Duodenal mucosa (tissue), 2 donors: Measurements from ENCODE around the gene TMEM89.

Source experiments
- H3K27ac ChIP-seq: one replicate; pipeline ENCODE4 v1.7.0; 2013; ENCODE audit warnings: low read depth, low read length
- H3K27me3 ChIP-seq, 2 donors: one replicate each; pipeline ENCODE4 v1.7.0; 2013; ENCODE audit warnings: low read length in 2 of 2, control low read depth in 1 of 2; ENCODE audit not compliant: insufficient read depth in 2 of 2, control insufficient read depth in 1 of 2
- H3K36me3 ChIP-seq, 2 donors: one replicate each; pipeline ENCODE4 v1.7.0; 2013; ENCODE audit warnings: low read length in 2 of 2, control low read depth in 1 of 2; ENCODE audit not compliant: insufficient read depth in 2 of 2, control insufficient read depth in 1 of 2
- H3K4me1 ChIP-seq, 2 donors: one replicate each; pipeline ENCODE4 v1.7.0; 2013; ENCODE audit warnings: low read length in 2 of 2, control low read depth in 1 of 2; ENCODE audit not compliant: insufficient read depth in 2 of 2, control insufficient read depth in 1 of 2
- H3K4me3 ChIP-seq, 2 donors: one replicate each; pipeline ENCODE4 v1.7.0; 2013; ENCODE audit warnings: low read length in 2 of 2, low read depth in 1 of 2
- H3K9ac ChIP-seq, 2 donors: one replicate each; pipeline ENCODE4 v1.7.0; 2013; ENCODE audit warnings: low read length in 2 of 2, low read depth in 1 of 2
- H3K9me3 ChIP-seq, 2 donors: one replicate each; pipeline ENCODE4 v1.7.0; 2013; ENCODE audit warnings: low read length in 2 of 2, control low read depth in 1 of 2; ENCODE audit not compliant: control insufficient read depth in 1 of 2

Gene TMEM89

GRCh38 chr3:48642605-48643004 lies 21.0 kb upstream of the TMEM89 start:
- no peak overlapping the region for H3K4me3 ChIP-seq
- no peak overlapping the region for H3K9ac ChIP-seq
- no peak overlapping the region for H3K27ac ChIP-seq

GRCh38 chr3:48641396-48641795 lies 19.8 kb upstream of the TMEM89 start:
- H3K9ac ChIP-seq = no peak overlapping the region
- no peaks in the 10 kb centered on the region for H3K36me3 ChIP-seq
- H3K27me3 ChIP-seq = no peaks in the 10 kb centered on the region
- H3K4me1 ChIP-seq = peaks cover 2 to 4% of the 10 kb centered on the region in 2 donors
- H3K27ac ChIP-seq = no peak overlapping the region
- H3K4me3 ChIP-seq = no peak overlapping the region
- no peaks in the 10 kb centered on the region for H3K9me3 ChIP-seq

More at GRCh38 chr3:48642605-48643004, 21.0 kb upstream of the TMEM89 start:
- H3K4me1 ChIP-seq = no peaks in the 10 kb centered on the region
- no peaks in the 10 kb centered on the region for H3K27me3 ChIP-seq
- H3K9me3 ChIP-seq = no peaks in the 10 kb centered on the region
- no peaks in the 10 kb centered on the region for H3K36me3 ChIP-seq

GRCh38 chr3:48639944-48640606 lies 18.5 kb upstream of the TMEM89 start:
- Histone ChIP-seq H3K27me3 (no peaks in the 10 kb centered on the region), H3K4me1 (peaks cover 9 to 11% of the 10 kb centered on the region in 2 donors), H3K9me3 (no peaks in the 10 kb centered on the region), H3K27ac (no peak overlapping the region), H3K9ac (no peak overlapping the region), H3K4me3 (no peak overlapping the region), H3K36me3 (no peaks in the 10 kb centered on the region)

- no peaks in the 10 kb centered on the region for H3K9me3 ChIP-seq
- peaks cover 0 to 13% of the 10 kb centered on the region in 2 donors for H3K36me3 ChIP-seq
- no peak overlapping the region for H3K4me3 ChIP-seq
- no peak overlapping the region for H3K27ac ChIP-seq
- H3K9ac ChIP-seq = no peak overlapping the region
- no peaks in the 10 kb centered on the region for H3K27me3 ChIP-seq
- peaks cover 22 to 25% of the 10 kb centered on the region in 2 donors for H3K4me1 ChIP-seq
These were observed 15.7 kb upstream of the TMEM89 start for GRCh38 chr3:48637305-48637704.

DNA sequence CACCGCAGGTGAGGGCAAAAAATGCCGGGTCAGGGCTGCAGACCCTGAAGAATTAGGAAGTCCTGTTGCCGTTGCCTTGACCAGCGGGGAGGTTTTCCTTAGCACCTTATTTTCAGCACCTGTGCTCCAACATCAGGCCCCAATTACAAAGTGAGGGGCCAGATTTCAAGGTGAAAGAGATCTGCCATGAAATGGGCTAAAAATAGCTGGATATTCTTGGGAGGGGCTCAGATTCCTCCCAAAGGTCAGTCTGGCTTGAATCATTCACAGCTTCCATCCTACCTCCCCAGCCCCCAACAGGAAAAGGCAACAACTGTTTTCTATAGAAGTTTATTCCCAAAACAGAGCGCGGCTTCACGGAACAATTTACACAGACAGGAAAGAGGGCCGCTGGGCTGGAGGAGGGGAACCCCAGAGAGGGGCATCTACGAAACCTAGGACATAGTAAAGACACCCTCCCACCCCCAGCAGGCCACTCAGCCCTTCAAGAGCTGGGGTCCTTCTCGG lies 14.6 kb upstream of the TMEM89 start:
- peaks cover 22 to 25% of the 10 kb centered on the region in 2 donors for H3K4me1 ChIP-seq
- H3K9ac ChIP-seq = peak overlapping the region; percentile 70 to 73
- no peaks in the 10 kb centered on the region for H3K9me3 ChIP-seq
- H3K27ac ChIP-seq = peak overlapping the region; percentile 66
- H3K36me3 ChIP-seq = peaks cover 0 to 21% of the 10 kb centered on the region in 2 donors
- peak overlapping the region; percentile 86 to 91 for H3K4me3 ChIP-seq
- H3K27me3 ChIP-seq = no peaks in the 10 kb centered on the region

- peaks cover 0 to 29% of the 10 kb centered on the region in 2 donors for H3K36me3 ChIP-seq
These were observed 13.9 kb upstream of the TMEM89 start, which contains the start of gene SLC26A6 for GRCh38 chr3:48635222-48636021. Gene SLC26A6 (minus strand): TSS chr3:48635461. CDS start chr3:48635393, 68 bp downstream.

GRCh38 chr3:48634661-48635221 lies 13.2 kb upstream of the TMEM89 start:
- Histone ChIP-seq H3K36me3 (peaks cover 3 to 33% of the 10 kb centered on the region in 2 donors), H3K27me3 (no peaks in the 10 kb centered on the region), H3K4me1 (peaks cover 22 to 25% of the 10 kb centered on the region in 2 donors), H3K4me3 (peak overlapping the region; percentile 86 to 91), H3K27ac (peak overlapping the region; percentile 42), H3K9ac (peak overlapping the region; percentile 70 to 85), H3K9me3 (no peaks in the 10 kb centered on the region)

More at GRCh38 chr3:48635222-48636021, 13.9 kb upstream of the TMEM89 start, which contains the start of gene SLC26A6:
- Histone ChIP-seq H3K9me3 (no peaks in the 10 kb centered on the region), H3K27me3 (no peaks in the 10 kb centered on the region), H3K4me1 (peaks cover 22 to 25% of the 10 kb centered on the region in 2 donors), H3K4me3 (peak within 1 kb of the TSS; percentile 86 to 91), H3K9ac (peak within 1 kb of the TSS; percentile 70 to 85), H3K27ac (peak within 1 kb of the TSS; percentile 66)

- Histone ChIP-seq H3K4me3 (peak overlapping the region in 1 of 2 donors; percentile 86), H3K9me3 (no peaks in the 10 kb centered on the region), H3K4me1 (peaks cover 22 to 25% of the 10 kb centered on the region in 2 donors), H3K27me3 (no peaks in the 10 kb centered on the region), H3K36me3 (peaks cover 8 to 40% of the 10 kb centered on the region in 2 donors), H3K27ac (no peak overlapping the region), H3K9ac (peak overlapping the region in 1 of 2 donors; percentile 70)
These were observed 12.2 kb upstream of the TMEM89 start for GRCh38 chr3:48633743-48634142.

- Histone ChIP-seq H3K4me3 (no peak overlapping the region), H3K4me1 (peaks cover 22 to 25% of the 10 kb centered on the region in 2 donors)
These were observed 11.7 kb upstream of the TMEM89 start for GRCh38 chr3:48633256-48633655.

More at GRCh38 chr3:48633256-48633655, 11.7 kb upstream of the TMEM89 start:
- Histone ChIP-seq H3K27ac (no peak overlapping the region), H3K27me3 (no peaks in the 10 kb centered on the region), H3K9me3 (no peaks in the 10 kb centered on the region), H3K9ac (no peak overlapping the region), H3K36me3 (peaks cover 8 to 45% of the 10 kb centered on the region in 2 donors)
